ENCODE measurements around the gene VTI1A.

DNA sequence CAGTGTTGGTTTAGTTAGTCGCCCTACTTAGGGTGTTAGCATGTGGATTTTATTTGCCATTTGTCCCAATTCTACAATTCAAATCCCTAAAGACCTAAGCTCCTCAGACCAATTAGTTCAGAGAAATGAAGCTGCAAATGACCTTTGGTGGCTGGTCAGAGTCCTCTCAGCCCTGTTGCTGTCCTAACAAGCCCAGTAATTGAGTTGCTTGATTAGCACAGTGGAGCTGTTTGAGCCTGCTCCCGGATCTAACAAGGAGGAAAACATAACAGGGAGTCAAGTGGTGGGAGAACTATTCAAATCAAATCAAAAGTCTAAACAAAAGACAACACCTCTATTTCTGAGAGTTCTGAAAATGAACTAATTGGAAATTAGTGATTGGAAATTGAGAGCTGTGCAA is 22.4 kb upstream of the VTI1A start:
- no peak for TF ChIP-seq CTCF (IDR thresholded peaks at IDR 0.05; ENCODE audit: insufficient read depth, low read depth, low read length)
- no peak for TF ChIP-seq EZH2 (IDR thresholded peaks at IDR 0.05; ENCODE audit: insufficient read depth, low read length)

Data from astrocyte (in vitro differentiated cells and primary cell).